Measurements from ENCODE around the gene HMBS. TPM values are rescaled to one million over a fixed set of nuclear protein-coding genes. Genes with fewer than 3 reads are reported as not detected.

HMBS gene
- polyA plus RNA-seq, 4 donors: 18.4 to 45.3 (median 20.5) TPM

- Histone ChIP-seq H3K27me3 (ENCODE audit: control insufficient read depth in 3 of 3, insufficient read depth in 3 of 3, low read length in 3 of 3) (no peaks in the 10 kb centered on the region), H3K36me3 (ENCODE audit: control insufficient read depth in 3 of 3, insufficient read depth in 2 of 3, low read depth in 1 of 3, low read length in 3 of 3) (peaks cover 19 to 80% (median 28%) of the 10 kb centered on the region in 3 donors), H3K27ac (ENCODE audit: low read depth in 1 of 3, low read length in 2 of 3) (no peak overlapping the region), H3K4me1 (ENCODE audit: control insufficient read depth in 3 of 3, insufficient read depth in 2 of 3, low read depth in 1 of 3, low read length in 2 of 3) (no peaks in the 10 kb centered on the region), H3K4me3 (ENCODE audit: low read depth in 1 of 3, low read length in 3 of 3) (no peak overlapping the region), H3K9me3 (ENCODE audit: control insufficient read depth in 2 of 2, insufficient read depth in 1 of 2, low read depth in 1 of 2, low read length in 1 of 2) (no peaks in the 10 kb centered on the region)
- DNase-seq (no peak), FAIRE-seq (no peak)
- WGBS, 3 donors: 85 to 90% (median 85%) methylated on average over 6 of the region's 6 CpGs
These were observed 37.5 kb upstream of the HMBS start for GRCh38 chr11:119047205-119047604.

GRCh38 chr11:119048644-119049043 lies 36.0 kb upstream of the HMBS start:
- 92 to 94% (median 93%) methylated on average over 9 of the region's 9 CpGs for WGBS, 3 donors
- Histone ChIP-seq H3K27me3 (ENCODE audit: control insufficient read depth in 3 of 3, insufficient read depth in 3 of 3, low read length in 3 of 3) (no peaks in the 10 kb centered on the region), H3K9me3 (ENCODE audit: control insufficient read depth in 2 of 2, insufficient read depth in 1 of 2, low read depth in 1 of 2, low read length in 1 of 2) (no peaks in the 10 kb centered on the region), H3K4me3 (ENCODE audit: low read depth in 1 of 3, low read length in 3 of 3) (no peak overlapping the region), H3K36me3 (ENCODE audit: control insufficient read depth in 3 of 3, insufficient read depth in 2 of 3, low read depth in 1 of 3, low read length in 3 of 3) (peaks cover 25 to 93% (median 32%) of the 10 kb centered on the region in 3 donors), H3K27ac (ENCODE audit: low read depth in 1 of 3, low read length in 2 of 3) (no peak overlapping the region), H3K4me1 (ENCODE audit: control insufficient read depth in 3 of 3, insufficient read depth in 2 of 3, low read depth in 1 of 3, low read length in 2 of 3) (no peaks in the 10 kb centered on the region)
- FAIRE-seq (no peak), DNase-seq (no peak)

GRCh38 chr11:119049081-119049480 lies 35.6 kb upstream of the HMBS start:
- FAIRE-seq: no peak
- Histone ChIP-seq H3K4me3 (ENCODE audit: low read depth in 1 of 3, low read length in 3 of 3) (no peak overlapping the region), H3K4me1 (ENCODE audit: control insufficient read depth in 3 of 3, insufficient read depth in 2 of 3, low read depth in 1 of 3, low read length in 2 of 3) (no peaks in the 10 kb centered on the region), H3K27me3 (ENCODE audit: control insufficient read depth in 3 of 3, insufficient read depth in 3 of 3, low read length in 3 of 3) (no peaks in the 10 kb centered on the region), H3K27ac (ENCODE audit: low read depth in 1 of 3, low read length in 2 of 3) (no peak overlapping the region), H3K9me3 (ENCODE audit: control insufficient read depth in 2 of 2, insufficient read depth in 1 of 2, low read depth in 1 of 2, low read length in 1 of 2) (no peaks in the 10 kb centered on the region), H3K36me3 (ENCODE audit: control insufficient read depth in 3 of 3, insufficient read depth in 2 of 3, low read depth in 1 of 3, low read length in 3 of 3) (peaks cover 25 to 95% (median 36%) of the 10 kb centered on the region in 3 donors)
- no peak for DNase-seq
- WGBS, 3 donors: 90 to 94% (median 93%) methylated on average over 7 of the region's 7 CpGs

- H3K9me3 ChIP-seq (ENCODE audit: control insufficient read depth in 2 of 2, insufficient read depth in 1 of 2, low read depth in 1 of 2, low read length in 1 of 2): no peaks in the 10 kb centered on the region
These were observed 33.1 kb upstream of the HMBS start for GRCh38 chr11:119051440-119052162.

GRCh38 chr11:119052163-119052814 lies 32.4 kb upstream of the HMBS start:
- FAIRE-seq (no peak), DNase-seq (no peak)
- Histone ChIP-seq H3K27ac (ENCODE audit: low read depth in 1 of 3, low read length in 2 of 3) (no peak overlapping the region), H3K4me1 (ENCODE audit: control insufficient read depth in 3 of 3, insufficient read depth in 2 of 3, low read depth in 1 of 3, low read length in 2 of 3) (peaks cover 0 to 8% (median 2%) of the 10 kb centered on the region in 3 donors), H3K9me3 (ENCODE audit: control insufficient read depth in 2 of 2, insufficient read depth in 1 of 2, low read depth in 1 of 2, low read length in 1 of 2) (no peaks in the 10 kb centered on the region), H3K36me3 (ENCODE audit: control insufficient read depth in 3 of 3, insufficient read depth in 2 of 3, low read depth in 1 of 3, low read length in 3 of 3) (peaks cover 15 to 81% (median 25%) of the 10 kb centered on the region in 3 donors), H3K4me3 (ENCODE audit: low read depth in 1 of 3, low read length in 3 of 3) (no peak overlapping the region), H3K27me3 (ENCODE audit: control insufficient read depth in 3 of 3, insufficient read depth in 3 of 3, low read length in 3 of 3) (no peaks in the 10 kb centered on the region)
- 89 to 94% (median 92%) methylated on average over 23 of the region's 23 CpGs for WGBS, 3 donors

More at GRCh38 chr11:119051440-119052162, 33.1 kb upstream of the HMBS start:
- Histone ChIP-seq H3K27me3 (ENCODE audit: control insufficient read depth in 3 of 3, insufficient read depth in 3 of 3, low read length in 3 of 3) (no peaks in the 10 kb centered on the region), H3K4me1 (ENCODE audit: control insufficient read depth in 3 of 3, insufficient read depth in 2 of 3, low read depth in 1 of 3, low read length in 2 of 3) (peaks cover 0 to 8% (median 2%) of the 10 kb centered on the region in 3 donors), H3K4me3 (ENCODE audit: low read depth in 1 of 3, low read length in 3 of 3) (no peak overlapping the region), H3K27ac (ENCODE audit: low read depth in 1 of 3, low read length in 2 of 3) (no peak overlapping the region), H3K36me3 (ENCODE audit: control insufficient read depth in 3 of 3, insufficient read depth in 2 of 3, low read depth in 1 of 3, low read length in 3 of 3) (peaks cover 18 to 88% (median 30%) of the 10 kb centered on the region in 3 donors)
- FAIRE-seq (no peak), DNase-seq (no peak)
- WGBS, 3 donors: 75 to 80% (median 78%) methylated on average over 17 of the region's 17 CpGs

- no peaks in the 10 kb centered on the region for H3K9me3 ChIP-seq (ENCODE audit: control insufficient read depth in 2 of 2, insufficient read depth in 1 of 2, low read depth in 1 of 2, low read length in 1 of 2)
- no peak for FAIRE-seq
- no peaks in the 10 kb centered on the region for H3K27me3 ChIP-seq (ENCODE audit: control insufficient read depth in 3 of 3, insufficient read depth in 3 of 3, low read length in 3 of 3)
- 95 to 98% (median 96%) methylated on average over 10 of the region's 10 CpGs for WGBS, 3 donors
- DNase-seq: no peak
- peaks cover 0 to 8% (median 2%) of the 10 kb centered on the region in 3 donors for H3K4me1 ChIP-seq (ENCODE audit: control insufficient read depth in 3 of 3, insufficient read depth in 2 of 3, low read depth in 1 of 3, low read length in 2 of 3)
- H3K4me3 ChIP-seq (ENCODE audit: low read depth in 1 of 3, low read length in 3 of 3): no peak overlapping the region
- peaks cover 7 to 59% (median 21%) of the 10 kb centered on the region in 3 donors for H3K36me3 ChIP-seq (ENCODE audit: control insufficient read depth in 3 of 3, insufficient read depth in 2 of 3, low read depth in 1 of 3, low read length in 3 of 3)
- no peak overlapping the region for H3K27ac ChIP-seq (ENCODE audit: low read depth in 1 of 3, low read length in 2 of 3)
These were observed 30.3 kb upstream of the HMBS start for GRCh38 chr11:119054418-119054817.

GRCh38 chr11:119055901-119056300 lies 28.8 kb upstream of the HMBS start:
- Histone ChIP-seq H3K4me1 (ENCODE audit: control insufficient read depth in 3 of 3, insufficient read depth in 2 of 3, low read depth in 1 of 3, low read length in 2 of 3) (peaks cover 0 to 8% (median 2%) of the 10 kb centered on the region in 3 donors), H3K36me3 (ENCODE audit: control insufficient read depth in 3 of 3, insufficient read depth in 2 of 3, low read depth in 1 of 3, low read length in 3 of 3) (peaks cover 7 to 46% (median 21%) of the 10 kb centered on the region in 3 donors), H3K27me3 (ENCODE audit: control insufficient read depth in 3 of 3, insufficient read depth in 3 of 3, low read length in 3 of 3) (no peaks in the 10 kb centered on the region), H3K9me3 (ENCODE audit: control insufficient read depth in 2 of 2, insufficient read depth in 1 of 2, low read depth in 1 of 2, low read length in 1 of 2) (no peaks in the 10 kb centered on the region), H3K4me3 (ENCODE audit: low read depth in 1 of 3, low read length in 3 of 3) (peak overlapping the region; percentile 81 to 96 (median 93)), H3K27ac (ENCODE audit: low read depth in 1 of 3, low read length in 2 of 3) (peak overlapping the region in 2 of 3 donors; percentile 89 to 95)
- DNase-seq: no peak
- 34 to 45% (median 44%) methylated on average over 6 of the region's 6 CpGs for WGBS, 3 donors
- FAIRE-seq: no peak

GRCh38 chr11:119056421-119056999 lies 28.2 kb upstream of the HMBS start:
- peak overlapping the region; percentile 89 to 95 (median 89) for H3K27ac ChIP-seq (ENCODE audit: low read depth in 1 of 3, low read length in 2 of 3)
- H3K9me3 ChIP-seq (ENCODE audit: control insufficient read depth in 2 of 2, insufficient read depth in 1 of 2, low read depth in 1 of 2, low read length in 1 of 2): no peaks in the 10 kb centered on the region
- no peaks in the 10 kb centered on the region for H3K27me3 ChIP-seq (ENCODE audit: control insufficient read depth in 3 of 3, insufficient read depth in 3 of 3, low read length in 3 of 3)
- FAIRE-seq (no peak), DNase-seq (peak; percentile 63 to 66)
- peaks cover 0 to 8% (median 2%) of the 10 kb centered on the region in 3 donors for H3K4me1 ChIP-seq (ENCODE audit: control insufficient read depth in 3 of 3, insufficient read depth in 2 of 3, low read depth in 1 of 3, low read length in 2 of 3)
- 0 to 1% (median 1%) methylated on average over 28 to 48 of the region's 48 CpGs for WGBS, 3 donors
- peaks cover 7 to 40% (median 18%) of the 10 kb centered on the region in 3 donors for H3K36me3 ChIP-seq (ENCODE audit: control insufficient read depth in 3 of 3, insufficient read depth in 2 of 3, low read depth in 1 of 3, low read length in 3 of 3)
- peak overlapping the region; percentile 81 to 96 (median 93) for H3K4me3 ChIP-seq (ENCODE audit: low read depth in 1 of 3, low read length in 3 of 3)
